Stimulated activated naive CD8-positive, alpha-beta T cell treated with anti-CD3 and anti-CD28 coated beads, Interleukin-15, Interleukin-2, amounts not matched to agents 100 U/mL and 50 U/mL, for 24 hours (primary cell): ENCODE results near the gene CACNA1I.
A peak's percentile ranks its signal among the peaks of the same experiment; 100 is the strongest.
"Not testable (repeated sequence)": the region's sequence is repeated elsewhere in the genome, so short reads cannot be mapped to it uniquely, and the experiment has no call there.

Experiments used
- ATAC-seq: fragments of 150-1000 bp; cut with Tn5 transposase; one replicate; pipeline ENCODE4 v1.10.0; 2021
- DNase-seq: peaks from one replicate; pipeline ENCODE4 v3.0.0; 2021

CACNA1I gene

DNA sequence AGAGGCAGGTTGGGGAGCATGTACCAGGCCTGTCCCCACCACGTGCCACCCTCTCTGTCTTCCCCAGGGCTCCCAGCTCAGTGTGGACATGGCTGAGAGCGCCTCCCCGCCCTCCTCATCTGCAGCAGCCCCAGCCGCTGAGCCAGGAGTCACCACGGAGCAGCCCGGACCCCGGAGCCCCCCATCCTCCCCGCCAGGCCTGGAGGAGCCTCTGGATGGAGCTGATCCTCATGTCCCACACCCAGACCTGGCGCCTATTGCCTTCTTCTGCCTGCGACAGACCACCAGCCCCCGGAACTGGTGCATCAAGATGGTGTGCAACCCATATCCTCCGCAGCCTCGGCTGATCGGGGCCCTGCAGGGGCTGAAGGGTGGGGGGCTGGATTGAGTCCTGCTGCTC lies at the start of gene CACNA1I:
Gene CACNA1I, plus strand, starts transcription at position 89 of the 400 bp plus-strand sequence. Its CDS starts 0 bp downstream, at position 89.
- DNase-seq, result no peak
- no peak for ATAC-seq

DNA sequence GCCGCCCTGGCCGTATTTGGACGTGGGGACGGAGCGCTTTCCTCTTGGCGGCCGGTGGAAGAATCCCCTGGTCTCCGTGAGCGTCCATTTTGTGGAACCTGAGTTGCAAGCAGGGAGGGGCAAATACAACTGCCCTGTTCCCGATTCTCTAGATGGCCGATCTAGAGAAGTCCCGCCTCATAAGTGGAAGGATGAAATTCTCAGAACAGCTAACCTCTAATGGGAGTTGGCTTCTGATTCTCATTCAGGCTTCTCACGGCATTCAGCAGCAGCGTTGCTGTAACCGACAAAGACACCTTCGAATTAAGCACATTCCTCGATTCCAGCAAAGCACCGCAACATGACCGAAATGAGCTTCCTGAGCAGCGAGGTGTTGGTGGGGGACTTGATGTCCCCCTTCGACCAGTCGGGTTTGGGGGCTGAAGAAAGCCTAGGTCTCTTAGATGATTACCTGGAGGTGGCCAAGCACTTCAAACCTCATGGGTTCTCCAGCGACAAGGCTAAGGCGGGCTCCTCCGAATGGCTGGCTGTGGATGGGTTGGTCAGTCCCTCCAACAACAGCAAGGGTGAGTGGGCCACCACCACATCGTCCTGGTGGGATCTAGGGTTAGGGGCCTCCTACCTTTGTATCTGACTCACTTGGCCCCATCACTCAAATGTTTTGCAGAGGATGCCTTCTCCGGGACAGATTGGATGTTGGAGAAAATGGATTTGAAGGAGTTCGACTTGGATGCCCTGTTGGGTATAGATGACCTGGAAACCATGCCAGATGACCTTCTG lies 49.3 kb upstream of the CACNA1I start:
- DNase-seq, result peak; percentile 23
- not testable (repeated sequence) for ATAC-seq

DNA sequence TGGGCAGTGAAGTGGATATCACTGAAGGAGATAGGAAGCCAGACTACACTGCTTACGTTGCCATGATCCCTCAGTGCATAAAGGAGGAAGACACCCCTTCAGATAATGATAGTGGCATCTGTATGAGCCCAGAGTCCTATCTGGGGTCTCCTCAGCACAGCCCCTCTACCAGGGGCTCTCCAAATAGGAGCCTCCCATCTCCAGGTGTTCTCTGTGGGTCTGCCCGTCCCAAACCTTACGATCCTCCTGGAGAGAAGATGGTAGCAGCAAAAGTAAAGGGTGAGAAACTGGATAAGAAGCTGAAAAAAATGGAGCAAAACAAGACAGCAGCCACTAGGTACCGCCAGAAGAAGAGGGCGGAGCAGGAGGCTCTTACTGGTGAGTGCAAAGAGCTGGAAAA lies 48.5 kb upstream of the CACNA1I start:
- not testable (repeated sequence) for ATAC-seq

DNA sequence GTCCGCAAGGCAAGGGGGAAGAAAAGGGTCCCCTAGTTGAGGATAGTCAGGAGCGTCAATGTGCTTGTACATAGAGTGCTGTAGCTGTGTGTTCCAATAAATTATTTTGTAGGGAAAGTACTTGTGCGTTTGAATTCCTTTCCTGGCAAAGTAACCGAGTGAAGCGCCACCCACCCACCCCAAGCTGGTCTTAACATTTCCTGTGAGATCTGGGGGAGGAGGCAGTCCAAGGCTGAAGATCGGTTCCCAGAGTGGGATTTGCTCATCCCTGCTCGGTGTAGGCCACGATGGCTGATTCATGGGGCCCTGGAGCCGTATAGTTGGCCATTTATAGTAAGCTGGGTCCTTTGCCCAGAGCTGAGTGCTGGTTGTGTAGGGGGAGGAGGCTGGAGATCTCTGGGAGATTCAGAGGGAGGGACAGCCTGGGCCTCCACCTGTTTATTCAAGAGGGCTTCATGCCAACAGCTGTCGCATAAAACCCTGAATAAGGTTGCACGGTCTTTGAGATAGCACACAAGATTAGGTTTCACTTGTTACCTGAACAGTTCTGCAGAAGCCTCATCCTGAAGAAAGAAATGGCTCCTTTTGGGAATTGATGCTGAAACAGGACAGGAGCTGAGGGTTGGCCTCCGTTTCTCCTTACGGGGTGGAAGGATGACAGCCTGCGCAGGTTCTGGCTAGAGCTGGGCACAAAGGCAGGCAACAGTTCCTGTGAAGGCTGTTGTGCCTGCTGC lies 47.8 kb upstream of the CACNA1I start:
- DNase-seq (peak; percentile 46), ATAC-seq (no peak)

More for the DNA sequence above, 48.5 kb upstream of the CACNA1I start:
- DNase-seq, result not testable (repeated sequence)

DNA sequence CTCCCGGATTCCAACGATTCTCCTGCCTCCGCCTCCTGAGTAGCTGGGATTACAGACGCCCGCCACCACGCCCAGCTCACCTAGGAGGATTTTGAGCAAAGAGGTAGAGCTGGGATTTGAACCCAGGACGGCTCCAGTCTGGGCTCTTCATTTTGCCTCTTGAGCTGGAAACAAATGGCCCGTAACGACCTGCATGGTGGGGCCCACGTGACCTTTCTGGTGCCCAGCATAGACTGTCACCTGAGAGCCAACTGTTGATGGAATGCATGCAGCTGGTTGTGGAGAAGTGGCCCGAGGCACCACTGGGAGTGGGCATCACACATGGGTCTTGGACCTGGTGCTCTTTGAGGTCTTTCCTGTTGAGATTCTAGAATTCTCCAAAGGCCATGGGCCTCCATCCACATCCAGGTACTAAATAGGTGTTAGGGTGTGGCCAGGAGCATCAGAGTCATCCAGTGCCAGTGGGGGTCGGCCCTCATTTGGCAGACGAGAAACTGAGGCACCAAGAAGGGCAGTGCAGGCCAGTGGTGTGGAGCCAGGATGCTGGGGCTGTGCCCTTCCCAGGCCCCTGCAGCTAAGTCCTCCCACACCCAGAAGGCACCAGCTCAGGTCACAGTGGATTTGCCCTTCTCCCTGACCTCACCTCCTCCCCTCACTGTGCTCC lies 46.3 kb upstream of the CACNA1I start:
- ATAC-seq (no peak), DNase-seq (no peak)

DNA sequence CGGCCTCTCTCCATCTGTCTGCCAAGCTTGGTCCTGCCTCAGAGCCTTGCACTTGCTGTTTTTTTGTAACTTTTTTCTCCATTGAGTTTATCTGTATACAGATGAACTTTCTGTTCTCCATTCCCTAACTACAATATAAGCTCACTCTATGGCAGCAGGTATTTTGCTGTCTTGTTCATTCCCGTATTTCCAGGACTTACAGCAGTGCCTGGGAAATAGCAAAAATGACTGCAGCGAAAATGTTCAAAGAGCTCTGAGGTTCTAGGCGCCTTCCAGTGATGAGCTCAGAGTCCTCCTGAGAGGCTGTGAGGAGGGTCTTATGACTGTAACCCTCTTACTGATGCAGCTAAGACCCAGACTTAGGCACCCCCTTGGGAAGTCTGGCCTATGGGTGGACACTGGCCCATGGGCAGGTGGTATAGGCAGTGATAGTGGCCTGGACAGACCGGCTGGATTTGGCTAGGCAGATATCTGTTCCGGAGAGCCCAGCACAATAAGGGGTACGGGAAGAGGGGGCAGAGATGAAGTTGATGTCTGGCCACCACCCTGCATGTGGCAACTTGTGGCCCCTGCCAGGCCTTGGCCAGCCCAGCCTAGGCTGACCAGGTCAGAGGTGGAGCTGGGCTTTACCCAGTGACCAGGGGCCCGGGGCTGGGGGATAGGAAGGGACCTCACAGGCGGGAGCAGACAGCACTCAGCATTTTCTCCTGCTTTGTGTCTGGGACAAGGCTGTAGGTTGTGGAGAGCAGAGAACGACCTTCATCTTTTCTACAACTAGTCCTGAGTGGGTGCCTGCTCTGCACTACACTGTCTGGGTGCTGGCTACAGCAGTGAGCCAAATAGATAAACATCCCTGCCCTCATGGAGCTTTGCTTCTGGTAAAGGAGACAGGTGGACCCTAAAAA lies 45.5 kb upstream of the CACNA1I start:
- no peak for ATAC-seq
- DNase-seq, result no peak

DNA sequence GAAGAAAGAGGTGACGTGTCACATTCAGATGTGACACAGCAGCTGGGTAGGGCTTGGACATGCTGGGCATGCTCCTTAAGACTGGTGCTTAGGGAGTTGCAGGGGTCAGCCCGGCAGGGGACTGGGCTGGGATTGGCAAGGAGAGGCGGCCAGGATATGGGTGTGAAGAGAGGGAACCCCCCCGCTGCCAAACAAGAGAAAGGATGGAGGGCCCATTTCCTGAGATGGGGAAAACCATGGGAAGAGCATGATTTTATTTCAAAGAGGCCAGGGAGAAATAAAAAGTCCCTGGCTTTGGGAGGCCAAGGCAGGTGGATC lies 44.9 kb upstream of the CACNA1I start:
- ATAC-seq, result no peak
- DNase-seq, result no peak

DNA sequence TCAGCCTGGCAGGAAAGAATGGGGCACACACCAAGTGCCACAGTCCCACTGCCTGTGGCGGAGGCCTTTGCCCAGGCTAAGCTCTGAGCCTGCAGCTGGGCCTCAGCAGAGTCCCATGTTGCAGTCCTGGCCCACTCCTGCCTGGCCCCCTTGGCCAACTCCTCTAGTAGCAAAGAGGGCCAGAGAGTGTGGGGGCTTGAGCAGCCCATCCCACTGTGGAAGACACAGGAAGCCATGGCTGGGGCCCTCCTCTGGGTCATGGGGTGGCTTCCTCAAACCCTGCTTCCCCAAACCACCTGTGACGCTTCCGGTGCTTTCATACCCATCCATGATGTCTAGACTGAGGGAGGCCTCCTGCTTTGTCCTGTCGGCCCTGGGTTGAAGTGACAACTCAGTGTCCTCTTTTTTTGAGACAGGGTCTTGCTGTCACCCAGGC lies 43.8 kb upstream of the CACNA1I start:
- ATAC-seq, result peak; percentile 31
- DNase-seq, result peak; percentile 38

DNA sequence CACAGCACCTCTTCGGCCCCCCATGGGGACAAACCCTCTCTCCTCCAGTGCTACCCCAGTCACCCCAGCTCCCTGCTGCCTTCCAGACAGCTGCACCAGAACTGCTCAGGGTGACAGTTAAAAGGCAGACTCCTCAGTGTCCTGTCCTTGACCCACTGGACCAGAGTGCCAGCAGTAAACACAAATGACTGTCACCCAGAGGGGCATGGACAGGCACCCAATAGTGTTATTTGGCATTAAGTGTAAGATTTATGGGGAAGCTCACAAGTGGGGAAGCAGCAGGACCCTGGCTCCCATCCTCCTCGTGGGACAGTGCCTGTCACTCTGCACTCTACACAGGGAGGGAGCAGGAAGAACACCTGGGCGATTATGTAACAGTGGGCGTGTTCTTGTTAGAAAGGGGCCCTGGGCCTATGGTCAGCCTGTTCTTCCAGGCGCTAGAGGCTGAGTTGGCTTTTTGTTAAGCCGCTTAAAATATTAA lies 43.0 kb upstream of the CACNA1I start:
- ATAC-seq (no peak), DNase-seq (no peak)

DNA sequence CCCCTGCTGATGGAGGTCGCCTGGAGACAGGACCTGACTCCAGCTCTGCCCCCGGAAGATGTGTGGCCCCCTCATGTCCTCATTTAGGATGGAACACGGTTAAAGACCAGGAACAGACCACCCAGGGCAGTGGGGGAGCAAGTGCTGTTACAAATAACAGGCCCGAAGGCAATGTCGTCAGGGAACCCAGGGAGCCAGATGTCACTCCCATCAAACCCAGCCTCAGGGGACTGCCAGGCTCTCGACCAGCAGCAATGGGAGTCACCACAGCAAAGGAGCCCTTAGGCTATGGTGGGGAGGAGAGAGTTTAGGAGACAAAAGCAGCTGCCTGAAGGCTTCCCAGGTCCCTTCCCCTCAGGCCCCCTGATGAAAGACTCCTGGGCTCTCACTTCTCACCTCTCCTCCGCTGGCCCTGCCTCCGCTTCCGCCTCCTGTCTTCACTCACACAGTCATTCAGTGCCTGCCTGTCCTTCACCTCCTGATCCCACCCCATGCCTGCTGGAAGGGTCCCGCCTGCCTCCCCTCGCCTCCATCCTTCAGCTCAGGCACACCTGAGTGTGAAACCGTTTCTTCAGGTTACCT lies 42.4 kb upstream of the CACNA1I start:
- DNase-seq, result no peak
- ATAC-seq, result no peak

DNA sequence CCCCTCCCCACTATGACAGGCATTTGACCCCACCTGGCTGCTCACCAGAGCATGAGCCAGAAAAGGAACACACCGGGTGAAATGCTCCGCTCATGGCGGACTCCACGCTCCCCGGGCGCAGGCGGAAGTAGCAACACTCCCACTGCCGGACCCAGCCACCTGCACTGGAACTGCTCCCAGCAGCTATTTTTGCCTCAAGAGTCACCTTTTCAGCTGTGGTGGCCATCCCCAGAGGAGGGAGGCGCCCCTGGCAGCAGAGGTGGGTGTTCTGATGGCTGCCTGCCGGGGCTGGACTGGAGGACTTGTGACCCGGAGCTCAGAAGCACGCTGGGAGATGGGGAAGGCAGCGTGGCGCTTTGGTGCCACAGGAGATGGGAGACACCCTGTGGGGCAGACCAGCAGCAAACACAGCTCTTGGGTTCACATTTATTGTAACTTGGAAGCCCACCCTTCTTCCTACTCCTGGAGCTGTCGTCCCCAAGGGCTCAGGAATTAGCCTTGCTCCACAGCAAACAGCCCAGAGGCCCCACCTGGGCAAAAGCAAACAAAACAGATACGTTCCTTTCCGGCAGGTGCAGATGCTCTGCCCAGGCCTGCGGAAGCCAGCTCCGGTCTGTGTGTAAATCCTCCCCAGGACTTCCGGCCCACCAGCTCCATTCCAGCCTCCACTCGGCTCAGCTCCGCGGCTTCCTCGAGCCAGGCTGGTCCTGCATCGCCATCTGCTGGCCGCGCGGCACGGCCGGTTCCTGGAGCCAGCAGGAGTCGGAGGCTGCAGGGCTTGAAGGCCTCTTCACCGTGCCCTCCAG lies 41.7 kb upstream of the CACNA1I start:
- DNase-seq (peak; percentile 93), ATAC-seq (peak; percentile 38)

DNA sequence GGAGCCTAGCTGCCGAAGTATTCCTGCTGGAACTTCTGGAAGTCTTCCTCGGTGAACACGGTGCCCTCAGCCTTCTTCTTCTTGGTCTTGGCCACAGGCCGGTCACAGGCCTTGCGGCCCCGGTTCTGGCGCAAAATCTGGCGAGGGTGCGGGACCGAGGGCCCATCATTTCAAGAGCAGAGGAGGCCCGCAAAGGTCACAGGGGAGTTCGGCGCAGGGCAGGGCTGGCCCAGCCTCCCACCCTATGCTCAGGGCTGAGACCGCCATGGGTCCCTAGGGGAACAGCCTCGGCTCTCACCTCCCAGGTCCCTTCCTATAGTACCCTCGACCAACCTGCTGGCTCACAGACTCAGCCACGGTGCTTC lies 41.1 kb upstream of the CACNA1I start:
- DNase-seq (no peak), ATAC-seq (no peak)

DNA sequence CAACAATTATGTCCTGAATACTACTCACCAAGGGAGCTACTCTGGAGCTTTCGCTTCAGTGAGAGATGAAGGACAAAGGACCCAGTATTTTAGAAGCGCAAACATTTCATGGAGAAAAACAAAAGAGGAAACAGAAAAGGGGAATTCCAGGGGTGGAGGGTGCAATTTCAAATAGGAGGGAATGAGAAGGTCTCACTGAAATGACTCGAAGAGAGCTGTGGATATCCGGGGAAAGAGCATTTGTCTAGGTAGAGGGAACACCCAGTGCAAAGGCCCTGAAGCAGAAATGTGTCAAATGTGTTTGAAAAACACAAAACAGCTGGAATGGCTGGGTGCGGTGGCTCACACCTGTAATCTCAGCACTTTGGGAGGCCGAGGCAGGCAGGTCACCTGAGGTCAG lies 40.4 kb upstream of the CACNA1I start:
- ATAC-seq, result no peak
- DNase-seq, result no peak

DNA sequence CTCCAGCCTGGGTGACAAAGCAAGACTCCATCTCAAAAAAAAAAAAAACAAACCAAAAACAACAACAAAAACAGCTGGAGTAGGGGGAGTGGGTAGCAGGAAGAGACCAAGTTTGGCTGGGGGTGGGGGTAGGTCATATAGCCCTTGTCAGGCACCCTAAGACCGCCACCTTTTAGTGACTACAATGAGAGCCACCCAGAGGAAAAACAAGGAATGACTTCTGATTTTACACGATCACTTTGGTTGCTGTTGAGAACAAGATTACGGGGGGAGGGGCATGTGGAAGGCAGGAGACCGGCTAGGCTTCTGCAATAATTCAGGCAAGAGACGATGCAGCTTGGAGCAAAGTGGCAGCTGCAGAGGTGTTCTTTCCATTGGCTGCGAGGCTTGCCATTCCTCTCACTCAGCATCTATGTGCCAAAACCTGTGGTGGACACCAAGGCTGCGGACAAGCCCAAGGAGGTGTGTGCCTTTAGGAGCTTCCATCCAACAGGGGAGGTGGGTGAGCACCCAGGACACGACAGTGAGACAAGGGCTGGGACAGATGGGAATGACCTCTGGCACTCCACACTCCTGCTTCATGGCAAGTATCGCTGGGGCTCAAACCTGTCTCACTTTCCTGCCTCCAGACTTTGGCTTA lies 39.7 kb upstream of the CACNA1I start:
- DNase-seq (peak; percentile 39), ATAC-seq (no peak)

DNA sequence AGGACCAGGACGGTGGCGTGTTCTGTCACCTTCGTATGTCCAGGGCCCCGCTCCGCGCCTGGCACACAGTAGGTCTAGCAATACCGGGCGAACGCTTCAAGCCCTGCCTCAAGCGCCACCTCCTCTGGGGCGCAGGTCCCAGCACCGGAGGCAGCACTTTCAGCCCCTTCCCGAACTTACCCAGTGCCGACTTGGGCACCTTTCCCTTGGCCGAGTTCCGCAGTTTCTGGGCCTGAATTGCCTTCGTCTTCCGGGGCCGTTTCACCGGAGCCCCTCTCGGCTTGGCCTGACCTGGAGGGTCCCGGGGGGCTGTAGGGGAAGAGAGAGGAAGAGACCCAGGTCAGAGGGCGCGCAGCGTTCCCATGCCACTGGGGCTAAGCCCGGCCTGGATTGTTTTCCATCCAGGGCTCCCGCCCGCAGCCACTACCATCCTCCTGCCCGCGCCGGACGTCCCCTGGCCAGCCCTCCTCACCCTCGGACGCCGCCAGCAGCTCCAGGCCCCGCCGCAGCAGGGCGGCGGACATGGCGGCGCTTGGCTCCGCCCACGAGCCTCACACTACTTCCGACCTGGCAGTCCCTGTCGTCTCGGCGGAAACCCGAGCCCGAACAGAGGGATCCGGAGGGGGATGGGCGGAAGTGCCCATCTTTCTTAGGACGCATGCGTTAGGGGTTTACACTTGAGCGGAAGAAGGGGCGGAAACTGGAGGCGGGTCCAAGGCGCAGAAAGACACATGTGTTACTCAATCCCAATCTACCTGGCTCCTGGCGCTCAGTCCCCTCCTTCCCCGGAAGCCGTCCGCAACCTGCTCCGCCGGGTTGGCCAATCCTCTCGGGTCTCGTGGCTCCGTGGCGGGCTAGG lies 38.1 kb upstream of the CACNA1I start, which contains the start of gene RPS19BP1:
Gene RPS19BP1, minus strand, starts transcription at position 534 of the 859 bp plus-strand sequence. Its CDS starts 10 bp downstream, at position 524.
- DNase-seq (peak; percentile 99), ATAC-seq (peak; percentile 86)

DNA sequence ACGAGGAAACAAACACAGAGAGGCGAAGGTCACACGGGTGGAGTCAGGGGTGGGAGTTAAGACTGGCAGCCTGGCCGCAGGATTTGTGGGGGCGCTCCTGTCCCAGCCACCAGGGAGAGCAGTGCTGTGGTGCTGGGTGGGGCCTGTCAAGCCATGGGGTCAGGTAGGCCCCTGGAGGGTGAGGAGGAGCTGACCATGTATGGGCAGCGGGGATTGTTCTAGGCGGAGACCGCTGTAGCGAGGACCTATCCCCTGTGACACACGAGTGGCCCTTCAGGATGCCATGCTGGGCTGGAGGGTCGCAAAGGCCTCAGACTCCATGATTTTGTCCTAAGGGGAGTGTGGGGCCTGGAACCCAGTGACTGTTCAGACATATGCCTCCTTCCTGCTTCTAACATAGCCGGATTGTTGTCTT lies 36.5 kb upstream of the CACNA1I start:
- no peak for DNase-seq

DNA sequence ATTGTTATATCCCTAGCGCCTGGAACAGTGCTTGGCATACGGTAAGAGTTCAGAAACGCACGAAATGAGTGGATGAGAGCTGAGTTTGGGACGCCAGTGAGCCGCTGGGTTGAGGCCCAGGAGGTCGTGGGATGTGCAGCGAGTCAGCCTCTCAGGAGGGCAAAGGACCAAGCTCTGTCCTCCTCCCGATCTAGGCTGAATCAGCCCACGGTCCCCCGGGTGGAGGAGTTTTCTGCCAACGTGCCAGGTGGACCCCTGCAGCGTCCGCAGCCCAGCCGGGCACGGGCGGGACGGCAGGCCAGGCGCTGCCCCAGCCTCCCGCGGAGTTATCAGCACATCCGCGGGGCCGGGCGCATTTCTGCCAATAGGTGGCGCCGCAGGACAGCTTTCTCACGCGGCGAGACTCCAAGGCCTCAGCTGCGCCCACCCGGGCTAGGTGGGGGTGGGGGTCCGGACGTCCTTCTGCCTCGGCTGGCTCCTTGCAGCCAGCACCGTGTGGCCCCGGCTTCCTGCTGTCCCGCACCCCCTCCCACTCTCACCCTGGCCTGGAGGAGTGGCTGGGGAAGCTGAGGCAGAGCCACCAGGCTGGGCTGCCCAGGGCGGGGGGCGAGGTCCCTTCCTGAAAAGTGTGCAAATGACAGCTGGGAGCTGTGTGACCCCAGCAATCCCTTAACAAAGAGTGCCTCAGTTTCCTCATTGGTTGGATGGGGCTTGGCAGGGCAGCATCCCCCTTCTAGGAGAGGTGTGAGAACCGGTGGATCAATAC lies 35.8 kb upstream of the CACNA1I start:
- ATAC-seq (peak; percentile 21), DNase-seq (peak; percentile 91)

More for the DNA sequence above, 36.5 kb upstream of the CACNA1I start:
- ATAC-seq, result no peak

DNA sequence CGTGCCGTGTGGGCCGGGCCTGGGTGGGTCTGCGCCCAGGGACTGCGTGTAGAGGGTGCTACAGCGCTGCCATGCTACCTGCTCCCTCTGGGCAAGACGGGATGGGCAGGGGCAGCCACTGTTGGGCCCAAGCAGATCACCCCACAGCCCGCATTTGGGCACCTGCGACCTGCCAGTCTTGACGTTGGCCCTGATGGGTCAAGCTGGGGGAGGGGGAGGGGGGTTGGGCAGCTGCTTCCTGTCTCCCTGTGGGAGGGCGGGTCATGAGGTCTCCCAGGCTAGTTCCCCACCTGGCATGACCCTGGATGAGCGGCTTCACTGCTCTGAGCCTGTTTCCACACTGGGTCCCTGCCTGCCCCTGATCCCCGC lies 35.2 kb upstream of the CACNA1I start:
- ATAC-seq (no peak), DNase-seq (no peak)
